Astrocyte of the hippocampus (primary cell): ENCODE results near the gene CADPS2.
"Not testable (repeated sequence)": the region's sequence is repeated elsewhere in the genome, so short reads cannot be mapped to it uniquely, and the experiment has no call there.

Experiments
- DNase-seq: peaks from one replicate; pipeline ENCODE4 v3.0.0; 2011; ENCODE audit warnings: low read depth, low spot score

The CADPS2 gene

GRCh38 chr7:122299624-122300210 is 586.5 kb downstream of the CADPS2 start:
- DNase-seq: peak; percentile 12

GRCh38 chr7:122298618-122299017 is 587.6 kb downstream of the CADPS2 start:
- DNase-seq: no peak

- DNase-seq: no peak
Measured at GRCh38 chr7:122298131-122298530, 588.1 kb downstream of the CADPS2 start.

- DNase-seq: no peak
Measured at GRCh38 chr7:122291189-122291588, 595.1 kb downstream of the CADPS2 start.

GRCh38 chr7:122290476-122290875 is 595.8 kb downstream of the CADPS2 start:
- DNase-seq: no peak

- no peak for DNase-seq
Measured at GRCh38 chr7:122289426-122289825, 596.8 kb downstream of the CADPS2 start.

GRCh38 chr7:122284608-122285007 is 601.7 kb downstream of the CADPS2 start:
- not testable (repeated sequence) for DNase-seq

- DNase-seq: no peak
Measured at GRCh38 chr7:122273117-122273516, 613.1 kb downstream of the CADPS2 start.

- DNase-seq: no peak
Measured at GRCh38 chr7:122269241-122269640, 617.0 kb downstream of the CADPS2 start.
